ENCODE data around the gene MUC13. TPM values are rescaled to one million over a fixed set of nuclear protein-coding genes. Genes with fewer than 3 reads are reported as not detected.
A peak's percentile ranks its signal among the peaks of the same experiment; 100 is the strongest.

Gene MUC13
- total and polyA plus RNA-seq, 9 of the 15 experiments (the other 6 are each of a cell fraction or from before 2014, with no cell fraction given): 0.09 TPM; not detected in 8

GRCh38 chr3:124878561-124879336 is 55.8 kb downstream of the MUC13 start (continued):
- TF ChIP-seq, protein P1, sequence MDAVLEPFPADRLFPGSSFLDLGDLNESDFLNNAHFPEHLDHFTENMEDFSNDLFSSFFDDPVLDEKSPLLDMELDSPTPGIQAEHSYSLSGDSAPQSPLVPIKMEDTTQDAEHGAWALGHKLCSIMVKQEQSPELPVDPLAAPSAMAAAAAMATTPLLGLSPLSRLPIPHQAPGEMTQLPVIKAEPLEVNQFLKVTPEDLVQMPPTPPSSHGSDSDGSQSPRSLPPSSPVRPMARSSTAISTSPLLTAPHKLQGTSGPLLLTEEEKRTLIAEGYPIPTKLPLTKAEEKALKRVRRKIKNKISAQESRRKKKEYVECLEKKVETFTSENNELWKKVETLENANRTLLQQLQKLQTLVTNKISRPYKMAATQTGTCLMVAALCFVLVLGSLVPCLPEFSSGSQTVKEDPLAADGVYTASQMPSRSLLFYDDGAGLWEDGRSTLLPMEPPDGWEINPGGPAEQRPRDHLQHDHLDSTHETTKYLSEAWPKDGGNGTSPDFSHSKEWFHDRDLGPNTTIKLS (IDR thresholded peaks at IDR 0.05; ENCODE audit: borderline replicate concordance, low read depth): no peak; the same call in 1 of the 2 replicates
- TF ChIP-seq SNRNP70 (optimal IDR thresholded peaks at IDR 0.05; ENCODE audit: low read depth, low read length) (no peak), MCM2 (IDR thresholded peaks at IDR 0.05; ENCODE audit: low read depth) (no peak), COPS2 (conservative IDR thresholded peaks at IDR 0.05) (no peak), SP1 (CRISPR knock-in tag; IDR thresholded peaks at IDR 0.05) (no peak; the same call in 1 of the 2 replicates), CBX3 (IDR thresholded peaks at IDR 0.05; ENCODE audit: borderline replicate concordance in 1 of 2, low read length in 2 of 2) (peak in 1 of 2 experiments; percentile 50; a peak in 1 of 3 replicates), PBX2 (CRISPR knock-in tag; IDR thresholded peaks at IDR 0.05; ENCODE audit: low read depth) (no peak), PBX2 (tag; conservative IDR thresholded peaks at IDR 0.05; ENCODE audit: low read depth) (peak; percentile 87), JUND (IDR thresholded peaks at IDR 0.05; ENCODE audit: borderline replicate concordance, low read depth, low read length) (peak; percentile 79; the same call in 1 of the 2 replicates), JUND (tag; IDR thresholded peaks at IDR 0.05; ENCODE audit: borderline replicate concordance, low read depth, low read length) (peak; percentile 83), LEF1 (IDR thresholded peaks at IDR 0.05) (peak; percentile 67), HDAC3 (IDR thresholded peaks at IDR 0.05; ENCODE audit: borderline replicate concordance, partially characterized antibody) (peak; percentile 56), NR4A1 (CRISPR knock-in tag; IDR thresholded peaks at IDR 0.05) (no peak), NR4A1 (tag; IDR thresholded peaks at IDR 0.05) (no peak), EZH2 (IDR thresholded peaks at IDR 0.05; ENCODE audit: borderline replicate concordance, low read depth, low read length) (no peak)
- TF ChIP-seq, protein P2, sequence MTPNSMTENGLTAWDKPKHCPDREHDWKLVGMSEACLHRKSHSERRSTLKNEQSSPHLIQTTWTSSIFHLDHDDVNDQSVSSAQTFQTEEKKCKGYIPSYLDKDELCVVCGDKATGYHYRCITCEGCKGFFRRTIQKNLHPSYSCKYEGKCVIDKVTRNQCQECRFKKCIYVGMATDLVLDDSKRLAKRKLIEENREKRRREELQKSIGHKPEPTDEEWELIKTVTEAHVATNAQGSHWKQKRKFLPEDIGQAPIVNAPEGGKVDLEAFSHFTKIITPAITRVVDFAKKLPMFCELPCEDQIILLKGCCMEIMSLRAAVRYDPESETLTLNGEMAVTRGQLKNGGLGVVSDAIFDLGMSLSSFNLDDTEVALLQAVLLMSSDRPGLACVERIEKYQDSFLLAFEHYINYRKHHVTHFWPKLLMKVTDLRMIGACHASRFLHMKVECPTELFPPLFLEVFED (CRISPR knock-in tag; conservative IDR thresholded peaks at IDR 0.05): no peak
- TF ChIP-seq, protein P3, sequence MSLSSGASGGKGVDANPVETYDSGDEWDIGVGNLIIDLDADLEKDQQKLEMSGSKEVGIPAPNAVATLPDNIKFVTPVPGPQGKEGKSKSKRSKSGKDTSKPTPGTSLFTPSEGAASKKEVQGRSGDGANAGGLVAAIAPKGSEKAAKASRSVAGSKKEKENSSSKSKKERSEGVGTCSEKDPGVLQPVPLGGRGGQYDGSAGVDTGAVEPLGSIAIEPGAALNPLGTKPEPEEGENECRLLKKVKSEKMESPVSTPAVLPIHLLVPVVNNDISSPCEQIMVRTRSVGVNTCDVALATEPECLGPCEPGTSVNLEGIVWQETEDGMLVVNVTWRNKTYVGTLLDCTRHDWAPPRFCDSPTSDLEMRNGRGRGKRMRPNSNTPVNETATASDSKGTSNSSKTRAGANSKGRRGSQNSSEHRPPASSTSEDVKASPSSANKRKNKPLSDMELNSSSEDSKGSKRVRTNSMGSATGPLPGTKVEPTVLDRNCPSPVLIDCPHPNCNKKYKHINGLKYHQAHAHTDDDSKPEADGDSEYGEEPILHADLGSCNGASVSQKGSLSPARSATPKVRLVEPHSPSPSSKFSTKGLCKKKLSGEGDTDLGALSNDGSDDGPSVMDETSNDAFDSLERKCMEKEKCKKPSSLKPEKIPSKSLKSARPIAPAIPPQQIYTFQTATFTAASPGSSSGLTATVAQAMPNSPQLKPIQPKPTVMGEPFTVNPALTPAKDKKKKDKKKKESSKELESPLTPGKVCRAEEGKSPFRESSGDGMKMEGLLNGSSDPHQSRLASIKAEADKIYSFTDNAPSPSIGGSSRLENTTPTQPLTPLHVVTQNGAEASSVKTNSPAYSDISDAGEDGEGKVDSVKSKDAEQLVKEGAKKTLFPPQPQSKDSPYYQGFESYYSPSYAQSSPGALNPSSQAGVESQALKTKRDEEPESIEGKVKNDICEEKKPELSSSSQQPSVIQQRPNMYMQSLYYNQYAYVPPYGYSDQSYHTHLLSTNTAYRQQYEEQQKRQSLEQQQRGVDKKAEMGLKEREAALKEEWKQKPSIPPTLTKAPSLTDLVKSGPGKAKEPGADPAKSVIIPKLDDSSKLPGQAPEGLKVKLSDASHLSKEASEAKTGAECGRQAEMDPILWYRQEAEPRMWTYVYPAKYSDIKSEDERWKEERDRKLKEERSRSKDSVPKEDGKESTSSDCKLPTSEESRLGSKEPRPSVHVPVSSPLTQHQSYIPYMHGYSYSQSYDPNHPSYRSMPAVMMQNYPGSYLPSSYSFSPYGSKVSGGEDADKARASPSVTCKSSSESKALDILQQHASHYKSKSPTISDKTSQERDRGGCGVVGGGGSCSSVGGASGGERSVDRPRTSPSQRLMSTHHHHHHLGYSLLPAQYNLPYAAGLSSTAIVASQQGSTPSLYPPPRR (CRISPR knock-in tag; IDR thresholded peaks at IDR 0.05; ENCODE audit: borderline replicate concordance): no peak

Measured in K562 (cell line).